A172 (cell line): ENCODE results near the gene RPP38. TPM values are rescaled to one million over a fixed set of nuclear protein-coding genes. Genes with fewer than 3 reads are reported as not detected.

Experiments
- DNase-seq: peaks from one replicate; pipeline ENCODE4 v3.0.0-alpha.2; 2015; ENCODE audit warnings: low spot score
- total RNA-seq: library from RNA; depleted of rRNA; stranded (reverse); fragments of >200 nt; shearing (Covaris generic); gene quantifications from 2 replicates; pipeline ENCODE4 v1.2.3, GENCODE V29; 2014

Gene RPP38
- total RNA-seq, 1 experiment from 2014 or later = 21.0 TPM

GRCh38 chr10:15112657-15113056, 15.5 kb downstream of the RPP38 start:
- DNase-seq = no peak

GRCh38 chr10:15113766-15114165, 16.6 kb downstream of the RPP38 start:
- DNase-seq = no peak

GRCh38 chr10:15116225-15116624, 19.1 kb downstream of the RPP38 start:
- no peak for DNase-seq

GRCh38 chr10:15118615-15119014, 21.5 kb downstream of the RPP38 start:
- no peak for DNase-seq

GRCh38 chr10:15120523-15120922, 23.4 kb downstream of the RPP38 start:
- peak; percentile 47 for DNase-seq

- peak; percentile 21 for DNase-seq
Measured at GRCh38 chr10:15121707-15122106, 24.6 kb downstream of the RPP38 start.

- DNase-seq = no peak
Measured at GRCh38 chr10:15122477-15123030, 25.4 kb downstream of the RPP38 start.

- DNase-seq = peak; percentile 77
Measured at GRCh38 chr10:15123749-15124184, 26.6 kb downstream of the RPP38 start.

- no peak for DNase-seq
Measured at GRCh38 chr10:15124190-15124589, 27.0 kb downstream of the RPP38 start.

GRCh38 chr10:15124908-15125307, 27.8 kb downstream of the RPP38 start:
- no peak for DNase-seq

GRCh38 chr10:15131330-15131729, 34.2 kb downstream of the RPP38 start:
- no peak for DNase-seq

- DNase-seq = no peak
Measured at GRCh38 chr10:15136129-15137035, 39.2 kb downstream of the RPP38 start.

- DNase-seq = no peak
Measured at GRCh38 chr10:15137036-15137359, 39.8 kb downstream of the RPP38 start.

GRCh38 chr10:15137636-15138035, 40.5 kb downstream of the RPP38 start:
- peak; percentile 27 for DNase-seq

GRCh38 chr10:15140698-15141097, 43.5 kb downstream of the RPP38 start:
- DNase-seq = no peak

- no peak for DNase-seq
Measured at GRCh38 chr10:15141136-15142054, 44.2 kb downstream of the RPP38 start.

- DNase-seq = no peak
Measured at GRCh38 chr10:15144788-15145187, 47.6 kb downstream of the RPP38 start.

- DNase-seq = peak; percentile 35
Measured at GRCh38 chr10:15146366-15146765, 49.2 kb downstream of the RPP38 start.

- no peak for DNase-seq
Measured at GRCh38 chr10:15147594-15148392, 50.6 kb downstream of the RPP38 start.

- DNase-seq = no peak
Measured at GRCh38 chr10:15149042-15149771, 52.1 kb downstream of the RPP38 start.

GRCh38 chr10:15150563-15150962, 53.4 kb downstream of the RPP38 start:
- no peak for DNase-seq
